Stimulated activated memory B cell treated with anti-CD40 and anti-IgM and Interleukin-4, amounts not matched to agents 10 μg/mL and 1 μg/mL and 100 μg/mL, for 72 hours (primary cell): ENCODE measurements around the gene TLE3.

Experiments
- ATAC-seq: fragments of 150-1000 bp; cut with Tn5 transposase; 2 replicates; pipeline ENCODE4 v1.10.0; 2021
- H3K27ac Mint-ChIP-seq: one replicate; pipeline ENCODE4 v1.8.0; 2022; ENCODE audit warnings: mild to moderate bottlenecking, mixed read lengths
- H3K27me3 Mint-ChIP-seq: one replicate; pipeline ENCODE4 v1.8.0; 2022; ENCODE audit warnings: mixed read lengths
- H3K36me3 Mint-ChIP-seq: one replicate; pipeline ENCODE4 v1.8.0; 2022; ENCODE audit warnings: mixed read lengths
- H3K4me1 Mint-ChIP-seq: one replicate; pipeline ENCODE4 v1.8.0; 2022; ENCODE audit warnings: mixed read lengths
- H3K4me3 Mint-ChIP-seq: one replicate; pipeline ENCODE4 v1.8.0; 2022; ENCODE audit warnings: mild to moderate bottlenecking, moderate library complexity, mixed read lengths
- H3K9me3 Mint-ChIP-seq: one replicate; pipeline ENCODE4 v1.8.0; 2022; ENCODE audit warnings: mixed read lengths

The TLE3 gene

DNA sequence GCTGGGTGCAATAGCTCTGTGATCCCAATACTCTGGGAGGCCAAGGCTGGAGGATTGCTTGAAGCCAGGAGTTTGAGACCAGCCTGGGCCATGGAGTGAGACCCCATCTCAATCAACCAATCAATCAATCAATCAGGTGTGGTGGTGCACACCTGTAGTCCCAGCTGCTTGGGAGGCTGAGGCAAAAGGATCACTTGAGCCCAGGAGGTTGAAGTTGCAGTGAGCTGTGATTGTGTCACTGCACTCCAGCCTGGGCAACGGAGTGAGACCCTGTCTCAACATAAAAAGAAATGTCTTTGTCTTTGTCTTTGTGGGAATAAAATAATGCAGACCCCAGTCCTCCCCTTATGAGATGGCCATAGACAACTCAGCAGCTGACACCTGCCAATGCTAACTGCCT, 34.9 kb upstream of the TLE3 start:
- Mint-ChIP-seq H3K36me3 (no peaks in the 10 kb centered on the region), H3K4me3 (no peak overlapping the region), H3K4me1 (no peaks in the 10 kb centered on the region), H3K27ac (no peak overlapping the region), H3K9me3 (no peaks in the 10 kb centered on the region), H3K27me3 (no peaks in the 10 kb centered on the region)
- ATAC-seq: no peak

GRCh38 chr15:70132139-70132538, 34.4 kb upstream of the TLE3 start:
- no peak for ATAC-seq
- no peak overlapping the region for H3K27ac Mint-ChIP-seq
- no peaks in the 10 kb centered on the region for H3K27me3 Mint-ChIP-seq
- H3K4me1 Mint-ChIP-seq: no peaks in the 10 kb centered on the region
- no peaks in the 10 kb centered on the region for H3K9me3 Mint-ChIP-seq
- no peak overlapping the region for H3K4me3 Mint-ChIP-seq
- no peaks in the 10 kb centered on the region for H3K36me3 Mint-ChIP-seq

- Mint-ChIP-seq H3K9me3 (no peaks in the 10 kb centered on the region), H3K4me1 (peaks cover 14% of the 10 kb centered on the region), H3K4me3 (no peak overlapping the region), H3K27me3 (peaks cover 31% of the 10 kb centered on the region), H3K27ac (no peak overlapping the region), H3K36me3 (no peaks in the 10 kb centered on the region)
- ATAC-seq: no peak
These were observed 30.9 kb upstream of the TLE3 start for GRCh38 chr15:70128414-70129140.

DNA sequence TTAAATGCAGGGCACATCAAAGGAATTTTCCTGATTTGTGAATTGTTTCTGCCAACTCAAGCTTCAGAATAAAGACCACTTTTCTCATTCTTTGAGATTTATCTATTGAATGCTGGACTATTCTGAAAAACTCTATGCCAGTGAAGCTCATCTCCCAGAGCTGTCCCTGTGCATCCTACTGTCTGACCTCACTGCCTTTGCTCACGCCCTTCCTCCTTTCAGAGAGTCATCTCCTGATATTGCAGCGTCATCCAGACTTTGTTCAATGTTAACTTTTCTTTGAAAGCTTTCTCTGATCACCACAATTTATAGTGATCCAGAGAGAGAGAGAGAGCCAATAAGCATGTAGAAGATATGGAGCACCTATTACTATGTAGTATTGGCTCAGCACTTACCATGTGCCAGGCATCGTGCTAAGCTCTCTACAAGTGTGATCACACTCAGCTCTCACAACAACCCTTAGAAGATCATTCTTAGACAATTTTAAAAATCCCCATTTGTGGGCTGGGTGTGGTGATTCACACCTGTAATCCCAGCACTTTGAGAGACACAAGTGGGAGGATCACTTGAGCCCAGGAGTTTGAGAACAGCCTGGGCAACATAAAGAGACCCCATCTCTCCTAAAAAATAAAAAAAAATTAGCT, 30.2 kb upstream of the TLE3 start:
- Mint-ChIP-seq H3K4me1 (peaks cover 14% of the 10 kb centered on the region), H3K4me3 (no peak overlapping the region), H3K9me3 (no peaks in the 10 kb centered on the region), H3K36me3 (no peaks in the 10 kb centered on the region), H3K27ac (no peak overlapping the region), H3K27me3 (peaks cover 31% of the 10 kb centered on the region)
- no peak for ATAC-seq

GRCh38 chr15:70127288-70127746, 29.6 kb upstream of the TLE3 start:
- Mint-ChIP-seq H3K4me1 (peaks cover 17% of the 10 kb centered on the region), H3K27me3 (peaks cover 31% of the 10 kb centered on the region), H3K36me3 (no peaks in the 10 kb centered on the region), H3K27ac (no peak overlapping the region), H3K4me3 (no peak overlapping the region), H3K9me3 (no peaks in the 10 kb centered on the region)
- ATAC-seq: no peak

GRCh38 chr15:70126362-70126761, 28.6 kb upstream of the TLE3 start:
- H3K27ac Mint-ChIP-seq: no peak overlapping the region
- no peak for ATAC-seq
- H3K36me3 Mint-ChIP-seq: no peaks in the 10 kb centered on the region
- no peaks in the 10 kb centered on the region for H3K9me3 Mint-ChIP-seq
- peaks cover 21% of the 10 kb centered on the region for H3K4me1 Mint-ChIP-seq
- H3K4me3 Mint-ChIP-seq: no peak overlapping the region
- peaks cover 31% of the 10 kb centered on the region for H3K27me3 Mint-ChIP-seq

GRCh38 chr15:70125605-70126004, 27.9 kb upstream of the TLE3 start:
- no peaks in the 10 kb centered on the region for H3K36me3 Mint-ChIP-seq
- H3K9me3 Mint-ChIP-seq: no peaks in the 10 kb centered on the region
- peak; percentile 31 for ATAC-seq
- H3K27ac Mint-ChIP-seq: no peak overlapping the region
- H3K27me3 Mint-ChIP-seq: peaks cover 31% of the 10 kb centered on the region
- peaks cover 21% of the 10 kb centered on the region for H3K4me1 Mint-ChIP-seq
- no peak overlapping the region for H3K4me3 Mint-ChIP-seq

- peaks cover 31% of the 10 kb centered on the region for H3K27me3 Mint-ChIP-seq
- H3K36me3 Mint-ChIP-seq: no peaks in the 10 kb centered on the region
- no peak for ATAC-seq
- H3K27ac Mint-ChIP-seq: peak overlapping the region; percentile 36
- H3K4me1 Mint-ChIP-seq: peaks cover 21% of the 10 kb centered on the region
- no peak overlapping the region for H3K4me3 Mint-ChIP-seq
- no peaks in the 10 kb centered on the region for H3K9me3 Mint-ChIP-seq
These were observed 24.0 kb upstream of the TLE3 start for GRCh38 chr15:70121624-70122302.

- Mint-ChIP-seq H3K4me1 (peaks cover 20% of the 10 kb centered on the region), H3K36me3 (no peaks in the 10 kb centered on the region), H3K27ac (peak overlapping the region; percentile 36), H3K27me3 (peaks cover 31% of the 10 kb centered on the region), H3K4me3 (no peak overlapping the region), H3K9me3 (no peaks in the 10 kb centered on the region)
- ATAC-seq: no peak
These were observed 23.4 kb upstream of the TLE3 start for GRCh38 chr15:70120958-70121623.

GRCh38 chr15:70119911-70120508, 22.3 kb upstream of the TLE3 start:
- Mint-ChIP-seq H3K27ac (no peak overlapping the region), H3K4me3 (no peak overlapping the region), H3K36me3 (no peaks in the 10 kb centered on the region), H3K9me3 (no peaks in the 10 kb centered on the region), H3K4me1 (peaks cover 10% of the 10 kb centered on the region), H3K27me3 (peaks cover 30% of the 10 kb centered on the region)
- peak; percentile 12 for ATAC-seq

DNA sequence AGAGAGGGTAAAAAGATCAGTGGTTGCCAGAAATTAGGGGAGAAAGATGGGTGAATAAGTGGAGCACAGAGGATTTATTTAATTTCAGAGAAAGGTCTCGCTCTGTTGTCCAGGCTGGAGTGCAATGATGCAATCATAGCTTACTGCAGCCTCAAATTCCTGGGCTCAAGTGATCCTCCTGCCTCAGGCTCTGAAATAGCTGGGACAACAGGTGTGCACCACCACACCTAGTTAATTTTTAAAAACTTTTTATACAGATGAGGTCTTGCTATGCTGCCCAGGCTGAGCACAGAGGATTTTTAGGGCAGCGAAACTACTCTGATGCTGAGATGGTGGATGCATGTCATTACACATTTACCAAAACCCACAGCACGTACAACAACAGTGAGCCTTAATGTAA, 20.9 kb upstream of the TLE3 start:
- H3K9me3 Mint-ChIP-seq: no peaks in the 10 kb centered on the region
- ATAC-seq: no peak
- H3K4me3 Mint-ChIP-seq: no peak overlapping the region
- no peaks in the 10 kb centered on the region for H3K36me3 Mint-ChIP-seq
- H3K27me3 Mint-ChIP-seq: peaks cover 28% of the 10 kb centered on the region
- H3K4me1 Mint-ChIP-seq: peaks cover 15% of the 10 kb centered on the region
- no peak overlapping the region for H3K27ac Mint-ChIP-seq

DNA sequence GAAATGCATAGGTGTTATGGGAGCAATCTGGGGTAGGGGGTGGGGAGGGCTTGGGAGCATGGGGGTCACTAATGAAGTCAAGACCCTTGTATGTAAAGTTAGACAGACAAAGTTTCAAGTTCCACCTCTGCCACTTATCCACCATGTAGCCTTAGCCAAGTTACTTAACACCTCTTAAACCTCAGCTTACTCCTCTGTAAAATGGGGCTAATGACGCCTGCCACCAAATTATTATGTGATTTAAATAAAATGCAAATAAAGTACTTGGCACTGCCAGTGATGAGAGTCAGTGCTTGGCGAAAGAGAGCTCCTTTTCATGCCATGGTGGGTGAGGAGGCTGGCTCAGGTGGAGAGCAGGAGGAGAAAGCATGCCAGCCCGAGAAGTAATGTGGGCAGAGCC, 18.6 kb upstream of the TLE3 start:
- Mint-ChIP-seq H3K9me3 (no peaks in the 10 kb centered on the region), H3K4me3 (no peak overlapping the region), H3K4me1 (peaks cover 15% of the 10 kb centered on the region), H3K27me3 (peaks cover 29% of the 10 kb centered on the region), H3K27ac (no peak overlapping the region), H3K36me3 (no peaks in the 10 kb centered on the region)
- no peak for ATAC-seq

DNA sequence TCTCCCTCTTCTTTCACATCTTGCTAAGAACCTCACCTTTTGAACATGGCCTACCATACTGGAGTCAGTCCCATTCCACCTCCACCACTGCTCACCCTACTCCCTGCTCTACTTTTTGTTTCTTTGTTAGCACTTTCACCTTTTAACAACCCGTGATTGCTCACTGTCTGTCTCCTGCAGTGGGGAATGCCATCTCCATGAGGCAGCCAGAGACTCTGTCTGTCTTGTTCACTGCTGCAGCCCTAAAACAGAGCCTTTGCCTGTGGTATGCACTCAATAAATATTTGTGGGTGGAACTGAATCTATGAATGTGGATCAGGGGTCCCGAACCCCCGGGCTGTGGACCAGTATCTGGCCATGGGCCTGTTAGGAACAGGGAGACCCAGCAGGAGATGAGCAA, 16.5 kb upstream of the TLE3 start:
- H3K36me3 Mint-ChIP-seq: no peaks in the 10 kb centered on the region
- no peaks in the 10 kb centered on the region for H3K9me3 Mint-ChIP-seq
- no peak for ATAC-seq
- H3K4me3 Mint-ChIP-seq: no peak overlapping the region
- H3K4me1 Mint-ChIP-seq: peaks cover 15% of the 10 kb centered on the region
- peak overlapping the region; percentile 26 for H3K27ac Mint-ChIP-seq
- peaks cover 29% of the 10 kb centered on the region for H3K27me3 Mint-ChIP-seq

DNA sequence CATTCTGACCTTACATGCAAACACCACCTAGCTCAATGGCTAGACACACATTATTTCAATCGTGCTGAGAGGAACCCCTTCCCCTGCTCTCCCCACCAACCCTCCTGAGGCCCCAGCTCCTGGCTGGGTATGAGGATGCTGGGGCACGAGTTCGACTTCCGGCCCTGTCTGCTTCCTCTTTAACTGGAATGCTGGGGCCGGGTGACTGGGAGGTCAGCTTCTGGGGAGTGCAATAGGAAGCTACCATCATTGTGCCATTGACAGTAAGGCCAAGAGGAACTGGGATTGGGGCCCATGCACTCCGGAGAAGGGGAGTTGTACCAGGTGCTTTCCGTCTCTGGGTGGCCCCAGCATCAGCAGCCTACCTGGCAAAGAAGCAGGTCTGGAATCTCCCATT, 15.6 kb upstream of the TLE3 start:
- Mint-ChIP-seq H3K4me3 (no peak overlapping the region), H3K27ac (no peak overlapping the region), H3K36me3 (no peaks in the 10 kb centered on the region), H3K4me1 (peaks cover 15% of the 10 kb centered on the region), H3K9me3 (no peaks in the 10 kb centered on the region), H3K27me3 (peaks cover 29% of the 10 kb centered on the region)
- peak; percentile 21 for ATAC-seq
